C4-2B (cell line): Measurements from ENCODE around the gene IRF2BP2.

Experiments
- CTCF ChIP-seq: fragments of 450-650 bp; conservative IDR thresholded peaks from 2 replicates; pipeline ENCODE4 v1.5.1; 2017; ENCODE audit warnings: mild to moderate bottlenecking
- ZFX ChIP-seq: fragments of 450-650 bp; IDR thresholded peaks from 2 replicates; pipeline ENCODE4 v1.6.1; 2017

DNA sequence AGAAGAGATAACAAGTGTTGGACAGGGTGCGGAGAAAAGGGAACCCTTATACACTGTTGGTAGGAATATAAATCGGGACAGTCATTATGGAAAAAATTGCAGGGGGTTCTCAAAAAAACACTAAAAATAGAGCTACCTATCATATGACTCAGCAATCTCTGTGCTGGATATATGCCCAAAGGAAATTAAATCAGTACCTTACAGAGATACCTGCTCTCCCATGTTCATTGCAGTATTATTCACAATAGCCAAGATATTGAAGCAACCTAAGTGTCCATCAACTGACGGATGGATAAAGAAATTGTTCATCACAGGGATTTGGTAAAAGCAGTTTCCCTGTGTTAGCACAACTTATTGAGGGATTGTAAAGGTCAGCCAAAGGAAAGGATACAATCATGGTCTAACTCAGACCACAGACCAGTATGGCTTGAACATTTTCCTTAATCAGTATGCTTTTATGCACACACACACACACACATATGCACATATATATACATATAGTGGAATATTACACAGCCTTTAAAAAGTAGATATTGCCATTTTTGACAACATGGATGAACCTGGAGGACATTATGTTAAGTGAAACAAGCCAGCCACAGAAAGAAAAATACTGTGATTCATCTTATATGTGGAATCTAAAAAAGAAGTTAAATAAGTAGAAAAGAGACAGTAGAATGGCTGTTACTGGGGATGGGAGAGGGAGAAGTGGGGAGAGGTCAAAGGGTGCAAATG lies 44.2 kb upstream of the IRF2BP2 start:
- TF ChIP-seq CTCF (no peak), ZFX (no peak)
